ENCODE results near the gene HOMER3.

HOMER3 gene

DNA sequence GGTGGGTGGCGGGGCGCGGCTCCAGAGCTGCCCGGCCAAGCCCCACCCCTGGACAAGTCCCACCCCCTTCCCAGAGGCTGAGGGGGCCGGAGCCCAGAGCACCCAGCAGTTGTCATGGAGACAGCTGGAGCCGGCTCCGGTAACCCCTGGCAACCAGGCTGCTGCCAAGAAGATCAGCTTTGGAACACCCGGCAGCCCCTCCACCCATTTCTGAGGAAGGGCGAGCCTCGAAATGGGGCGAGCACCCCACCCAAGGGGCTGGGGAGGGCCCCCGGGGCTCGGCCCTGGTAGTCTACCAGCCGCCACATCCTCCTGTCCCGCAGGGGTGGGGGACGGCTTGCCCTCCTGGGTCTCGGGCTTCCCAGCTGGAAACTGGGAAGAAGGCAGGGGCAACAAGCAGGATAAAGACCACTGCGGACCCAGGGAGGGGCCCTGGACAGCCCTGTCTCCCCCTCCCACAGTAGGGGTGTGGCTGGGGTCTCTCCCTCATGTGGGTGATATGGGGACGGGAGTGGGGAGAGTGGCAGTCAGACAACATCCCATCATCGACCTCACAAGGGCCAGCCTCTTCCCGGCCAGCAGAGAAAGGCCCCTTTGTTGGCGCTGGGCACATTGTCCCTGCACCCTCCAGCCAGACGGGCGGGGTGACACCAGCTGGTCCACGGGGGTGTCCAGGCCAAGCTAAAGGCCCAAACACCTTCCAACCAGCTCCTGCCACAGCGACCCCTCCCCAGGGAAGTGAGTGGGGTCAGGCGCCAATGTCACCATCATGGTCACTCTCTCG lies 46.6 kb downstream of the HOMER3 start:
- peak overlapping the region in 1 of 2 donors; percentile 43 for H3K4me3 ChIP-seq
- intact Hi-C loops (cut with DNase I; ENCODE audit: low total_unique reads): no loop called here
- peak in 1 of 2 donors; percentile 61 for DNase-seq

DNA sequence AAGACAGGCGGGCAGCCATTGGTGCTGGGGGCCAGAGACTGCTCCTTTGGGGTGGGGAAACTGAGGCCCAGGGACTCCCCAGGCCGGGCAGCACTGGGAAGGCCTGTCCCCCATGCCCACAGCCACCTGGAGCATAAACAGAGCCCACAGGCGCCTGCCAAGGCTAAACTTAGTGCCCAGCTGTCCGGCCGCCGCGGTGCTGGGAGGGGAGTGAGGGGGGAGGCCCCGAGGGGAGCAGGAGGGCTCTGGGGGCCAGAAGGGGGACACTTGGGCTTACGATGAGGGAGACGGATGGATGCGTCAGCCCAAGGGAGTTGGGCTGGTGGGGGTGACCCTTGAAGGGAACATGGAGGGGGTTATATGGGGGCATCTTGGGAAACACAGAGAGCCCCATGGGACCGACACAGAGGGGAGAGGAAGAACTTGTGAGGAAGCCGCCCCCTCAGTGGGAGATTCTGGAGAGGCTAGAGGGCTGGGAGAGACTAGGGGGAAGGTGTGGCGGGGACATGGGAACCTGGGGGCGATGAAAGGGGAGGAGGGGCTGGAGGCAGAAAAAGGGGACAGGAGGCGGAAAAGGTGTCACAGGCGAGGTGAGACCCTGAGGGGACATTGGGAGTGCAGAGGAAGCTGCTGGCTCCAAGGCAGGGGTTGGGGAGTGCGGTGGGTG lies 47.3 kb downstream of the HOMER3 start:
- TF ChIP-seq, protein P1, sequence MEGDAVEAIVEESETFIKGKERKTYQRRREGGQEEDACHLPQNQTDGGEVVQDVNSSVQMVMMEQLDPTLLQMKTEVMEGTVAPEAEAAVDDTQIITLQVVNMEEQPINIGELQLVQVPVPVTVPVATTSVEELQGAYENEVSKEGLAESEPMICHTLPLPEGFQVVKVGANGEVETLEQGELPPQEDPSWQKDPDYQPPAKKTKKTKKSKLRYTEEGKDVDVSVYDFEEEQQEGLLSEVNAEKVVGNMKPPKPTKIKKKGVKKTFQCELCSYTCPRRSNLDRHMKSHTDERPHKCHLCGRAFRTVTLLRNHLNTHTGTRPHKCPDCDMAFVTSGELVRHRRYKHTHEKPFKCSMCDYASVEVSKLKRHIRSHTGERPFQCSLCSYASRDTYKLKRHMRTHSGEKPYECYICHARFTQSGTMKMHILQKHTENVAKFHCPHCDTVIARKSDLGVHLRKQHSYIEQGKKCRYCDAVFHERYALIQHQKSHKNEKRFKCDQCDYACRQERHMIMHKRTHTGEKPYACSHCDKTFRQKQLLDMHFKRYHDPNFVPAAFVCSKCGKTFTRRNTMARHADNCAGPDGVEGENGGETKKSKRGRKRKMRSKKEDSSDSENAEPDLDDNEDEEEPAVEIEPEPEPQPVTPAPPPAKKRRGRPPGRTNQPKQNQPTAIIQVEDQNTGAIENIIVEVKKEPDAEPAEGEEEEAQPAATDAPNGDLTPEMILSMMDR (IDR thresholded peaks at IDR 0.05): no peak
- peaks cover 0 to 48% of the 10 kb centered on the region in 2 donors for H3K27me3 ChIP-seq
- intact Hi-C loops (cut with DNase I; ENCODE audit: low total_unique reads): no loop called here
- H3K27ac ChIP-seq: no peak overlapping the region
- DNase-seq: no peak
- peaks cover 0 to 6% (median 4%) of the 10 kb centered on the region in 3 donors for H3K36me3 ChIP-seq
- H3K4me3 ChIP-seq: no peak overlapping the region
- H3K4me1 ChIP-seq: peaks cover 0 to 26% (median 24%) of the 10 kb centered on the region in 4 donors
- no peaks in the 10 kb centered on the region for H3K9me3 ChIP-seq

More for the DNA sequence above, 46.6 kb downstream of the HOMER3 start:
- Histone ChIP-seq H3K36me3 (peaks cover 5 to 13% (median 11%) of the 10 kb centered on the region in 3 donors), H3K9me3 (no peaks in the 10 kb centered on the region), H3K27ac (no peak overlapping the region), H3K27me3 (peaks cover 0 to 52% of the 10 kb centered on the region in 2 donors), H3K4me1 (peaks cover 0 to 26% (median 24%) of the 10 kb centered on the region in 4 donors)
- TF ChIP-seq, protein P1 (IDR thresholded peaks at IDR 0.05): no peak

DNA sequence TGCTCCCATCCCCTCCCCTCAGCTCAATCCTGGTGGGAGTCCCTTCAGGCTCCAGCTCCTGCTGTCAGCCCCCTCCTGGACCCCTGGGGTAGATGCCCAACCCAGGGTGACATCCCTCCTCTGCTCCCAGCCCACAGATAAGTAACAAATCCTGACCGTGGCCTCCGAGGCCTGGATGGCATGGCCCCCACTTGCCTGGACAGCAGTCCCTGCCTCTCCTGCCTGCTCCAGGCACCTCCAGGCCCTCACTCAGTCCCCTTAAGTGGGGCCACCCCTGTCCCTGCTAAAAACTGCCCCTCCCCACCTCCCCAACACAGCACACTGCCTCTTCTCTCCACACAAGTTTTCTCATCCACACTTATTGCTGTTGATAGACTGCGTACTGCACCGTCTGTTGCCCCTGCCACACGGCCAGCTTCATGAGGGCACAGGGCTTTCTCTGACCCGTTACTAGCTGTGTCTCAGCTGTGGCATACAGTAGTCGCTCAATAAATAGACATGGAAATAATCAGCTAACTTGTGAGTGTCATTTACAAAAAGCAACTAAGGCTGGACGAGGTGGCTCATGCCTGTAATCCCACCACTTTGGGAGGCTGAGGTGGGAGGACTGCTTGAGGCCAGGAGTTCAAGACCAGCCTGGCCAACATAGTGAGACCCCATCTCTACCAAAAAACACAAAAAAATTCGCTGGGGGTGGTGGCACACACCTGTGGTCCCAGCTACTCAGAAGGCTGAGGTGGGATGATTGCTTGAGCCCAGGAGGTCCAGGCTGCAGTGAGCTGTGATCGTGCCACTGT lies 50.9 kb downstream of the HOMER3 start:
- Histone ChIP-seq H3K27me3 (peaks cover 0 to 20% of the 10 kb centered on the region in 2 donors), H3K4me1 (peaks cover 0 to 13% (median 12%) of the 10 kb centered on the region in 4 donors), H3K36me3 (no peaks in the 10 kb centered on the region), H3K9me3 (no peaks in the 10 kb centered on the region), H3K4me3 (no peak overlapping the region), H3K27ac (no peak overlapping the region)
- intact Hi-C loops (cut with DNase I; ENCODE audit: low total_unique reads): no loop called here
- DNase-seq: no peak
- TF ChIP-seq, protein P1 (IDR thresholded peaks at IDR 0.05): no peak

DNA sequence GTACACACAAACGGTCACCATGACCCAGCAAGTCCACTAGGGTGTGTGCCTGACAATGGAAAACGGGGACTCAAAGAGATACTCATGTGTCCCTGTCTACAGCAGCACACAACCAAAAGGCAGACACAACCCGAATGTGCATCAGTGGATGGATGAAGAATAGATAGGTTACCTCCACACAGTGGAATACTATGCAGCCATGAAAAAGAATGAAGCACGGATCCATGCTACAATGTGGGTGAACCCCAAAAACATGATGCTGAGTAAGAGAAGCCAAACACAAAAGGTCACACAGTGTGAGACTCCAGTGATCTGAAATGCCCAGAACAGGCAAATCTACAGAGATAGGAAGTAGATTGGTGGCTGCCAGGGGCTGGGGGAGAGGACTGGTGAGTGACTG lies 54.0 kb downstream of the HOMER3 start:
- Histone ChIP-seq H3K4me3 (no peak overlapping the region), H3K27me3 (no peaks in the 10 kb centered on the region)

More for the DNA sequence above, 54.0 kb downstream of the HOMER3 start:
- intact Hi-C loops (cut with DNase I; ENCODE audit: low total_unique reads): no loop called here
- DNase-seq: no peak
- H3K4me1 ChIP-seq: no peaks in the 10 kb centered on the region
- H3K27ac ChIP-seq: no peak overlapping the region
- no peaks in the 10 kb centered on the region for H3K9me3 ChIP-seq
- H3K36me3 ChIP-seq: no peaks in the 10 kb centered on the region
- TF ChIP-seq, protein P1 (IDR thresholded peaks at IDR 0.05): no peak

All from tibial artery (tissue), 4 donors.